ENCODE results near the gene RAD51B. TPM values are rescaled to one million over a fixed set of nuclear protein-coding genes. Genes with fewer than 3 reads are reported as not detected.

The RAD51B gene
- polyA plus RNA-seq, 1 donor (not counting 4 experiments of a cell fraction or from before 2014, with no cell fraction given) = 13.3 TPM

DNA sequence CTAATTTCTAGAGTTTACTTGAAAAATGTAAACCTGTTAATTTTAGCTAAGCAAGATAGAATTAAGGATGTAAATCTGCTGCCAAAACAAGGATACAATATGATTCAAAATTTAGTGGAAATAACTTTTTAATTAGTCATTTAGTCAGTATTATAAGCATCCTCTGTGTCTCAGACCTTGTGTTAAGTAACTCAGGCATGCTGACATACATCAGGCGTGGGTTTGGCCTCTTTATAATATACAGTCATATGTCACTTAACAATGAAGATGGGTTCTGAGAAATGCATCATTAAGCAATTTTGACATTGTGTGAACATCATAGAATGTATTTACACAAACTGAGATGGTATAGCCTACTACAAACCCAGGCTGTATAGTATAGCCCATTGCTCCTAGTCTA, 586.4 kb downstream of the RAD51B start:
- no peak overlapping the region for H3K4me2 ChIP-seq (ENCODE audit: control insufficient read depth, extremely low read depth, insufficient read depth, low read depth, low read length)
- DNase-seq (ENCODE audit: low read depth, low spot score) (no peak), FAIRE-seq (peak; percentile 67)
- no peak overlapping the region for H2AFZ ChIP-seq (ENCODE audit: control insufficient read depth, low read length)
- no peaks in the 10 kb centered on the region for H3K36me3 ChIP-seq (ENCODE audit: control insufficient read depth in 2 of 2, extremely low read depth in 1 of 2, insufficient read depth in 2 of 2, low read length in 2 of 2)
- no peak overlapping the region for H3K9ac ChIP-seq (ENCODE audit: control insufficient read depth, extremely low read depth, insufficient read depth, low read length)
- no peaks in the 10 kb centered on the region for H3K9me3 ChIP-seq (ENCODE audit: control insufficient read depth, low read depth, low read length)
- H3K27ac ChIP-seq (ENCODE audit: control insufficient read depth, insufficient read depth, low read length) = peak overlapping the region; percentile 30
- TF ChIP-seq EZH2 (IDR thresholded peaks at IDR 0.05; ENCODE audit: low read length) = no peak
- TF ChIP-seq CTCF (optimal IDR thresholded peaks at IDR 0.05 in 1 of 3, IDR thresholded peaks at IDR 0.05 in 1 of 3, conservative IDR thresholded peaks at IDR 0.05 in 1 of 3; ENCODE audit: extremely low read depth in 1 of 3, insufficient read depth in 2 of 3, low read length in 3 of 3) = no peak
- no peaks in the 10 kb centered on the region for H3K9me1 ChIP-seq (ENCODE audit: control insufficient read depth, extremely low read depth, insufficient read depth, low read length)
- no peak overlapping the region for H3K4me3 ChIP-seq (ENCODE audit: control insufficient read depth in 2 of 3, extremely low read depth in 1 of 3, insufficient read depth in 2 of 3, low read depth in 1 of 3, low read length in 3 of 3)
- H3K79me2 ChIP-seq (ENCODE audit: control insufficient read depth, insufficient read depth, low read length) = no peaks in the 10 kb centered on the region
- H4K20me1 ChIP-seq (ENCODE audit: control insufficient read depth, extremely low read depth, insufficient read depth, low read length) = no peaks in the 10 kb centered on the region
- H3K4me1 ChIP-seq (ENCODE audit: control insufficient read depth, extremely low read depth, insufficient read depth, low read length) = peaks cover 43% of the 10 kb centered on the region
- dilution Hi-C loops (cut with MboI; ENCODE audit: extremely low pct_ligation_motif_present, low sequenced_read_pairs) = no loop called here
- H3K27me3 ChIP-seq (ENCODE audit: control insufficient read depth, extremely low read depth, insufficient read depth, low read length) = no peaks in the 10 kb centered on the region

GRCh38 chr14:68407285-68407684, 587.7 kb downstream of the RAD51B start:
- H2AFZ ChIP-seq (ENCODE audit: control insufficient read depth, low read length) = no peak overlapping the region
- no peaks in the 10 kb centered on the region for H3K36me3 ChIP-seq (ENCODE audit: control insufficient read depth in 2 of 2, extremely low read depth in 1 of 2, insufficient read depth in 2 of 2, low read length in 2 of 2)
- no peak overlapping the region for H3K4me3 ChIP-seq (ENCODE audit: control insufficient read depth in 2 of 3, extremely low read depth in 1 of 3, insufficient read depth in 2 of 3, low read depth in 1 of 3, low read length in 3 of 3)
- H3K4me2 ChIP-seq (ENCODE audit: control insufficient read depth, extremely low read depth, insufficient read depth, low read depth, low read length) = no peak overlapping the region
- no peak for TF ChIP-seq EZH2 (IDR thresholded peaks at IDR 0.05; ENCODE audit: low read length)
- TF ChIP-seq CTCF (optimal IDR thresholded peaks at IDR 0.05 in 1 of 3, IDR thresholded peaks at IDR 0.05 in 1 of 3, conservative IDR thresholded peaks at IDR 0.05 in 1 of 3; ENCODE audit: extremely low read depth in 1 of 3, insufficient read depth in 2 of 3, low read length in 3 of 3) = no peak
- H3K79me2 ChIP-seq (ENCODE audit: control insufficient read depth, insufficient read depth, low read length) = no peaks in the 10 kb centered on the region
- no peaks in the 10 kb centered on the region for H3K9me3 ChIP-seq (ENCODE audit: control insufficient read depth, low read depth, low read length)
- no peak for FAIRE-seq
- dilution Hi-C loops (cut with MboI; ENCODE audit: extremely low pct_ligation_motif_present, low sequenced_read_pairs) = no loop called here
- no peak overlapping the region for H3K27ac ChIP-seq (ENCODE audit: control insufficient read depth, insufficient read depth, low read length)
- H3K27me3 ChIP-seq (ENCODE audit: control insufficient read depth, extremely low read depth, insufficient read depth, low read length) = no peaks in the 10 kb centered on the region
- H3K9me1 ChIP-seq (ENCODE audit: control insufficient read depth, extremely low read depth, insufficient read depth, low read length) = no peaks in the 10 kb centered on the region
- no peak for DNase-seq (ENCODE audit: low read depth, low spot score)
- no peaks in the 10 kb centered on the region for H4K20me1 ChIP-seq (ENCODE audit: control insufficient read depth, extremely low read depth, insufficient read depth, low read length)
- peaks cover 37% of the 10 kb centered on the region for H3K4me1 ChIP-seq (ENCODE audit: control insufficient read depth, extremely low read depth, insufficient read depth, low read length)
- H3K9ac ChIP-seq (ENCODE audit: control insufficient read depth, extremely low read depth, insufficient read depth, low read length) = no peak overlapping the region

All from keratinocyte (primary cell).